PC-9 (cell line): ENCODE measurements around the gene FBRSL1. TPM values are rescaled to one million over a fixed set of nuclear protein-coding genes. Genes with fewer than 3 reads are reported as not detected.
A peak's percentile ranks its signal among the peaks of the same experiment; 100 is the strongest.

Source experiments
- BruUV-seq: library from RNA; stranded (reverse); fragments of 400-500 nt; replicated peaks from 2 replicates; lab custom pipeline; 2021; lab: Mats Ljungman, UMichigan
- CTCF ChIA-PET: fragments of 300-600 bp; sonication (Branson Sonifier 250); formaldehyde crosslinking; loops from one replicate; lab custom pipeline; 2022; ENCODE audit warnings: antibody characterized with exemption; lab: Charles Lee
- POLR2A ChIA-PET: fragments of 300-600 bp; sonication (Branson Sonifier 250); formaldehyde crosslinking; loops from one replicate; lab custom pipeline; 2022; ENCODE audit warnings: antibody characterized with exemption; ENCODE audit not compliant: unreplicated experiment; lab: Charles Lee
- DNase-seq, 2 experiments: peaks; one replicate each; pipeline versions ENCODE4 v3.0.0 to v3.0.0-alpha.2; 2015 to 2022; ENCODE audit warnings: mixed read lengths in 1 of 2
- H2AFZ ChIP-seq: fragments of 200-600 bp; sonication (generic); 2 replicates; pipeline ENCODE4 v1.8.1; 2017; ENCODE audit warnings: antibody characterized with exemption
- H3F3A ChIP-seq: fragments of 200-600 bp; sonication (generic); 2 replicates; pipeline ENCODE4 v1.8.1; 2017; ENCODE audit warnings: antibody characterized with exemption, mild to moderate bottlenecking, low read depth; ENCODE audit not compliant: insufficient read depth
- H3K27ac ChIP-seq: fragments of 200-600 bp; sonication (generic); 2 replicates; pipeline ENCODE4 v1.6.1; 2016; ENCODE audit warnings: mixed run types
- H3K27me3 ChIP-seq: fragments of 200-600 bp; sonication (generic); 2 replicates; pipeline ENCODE4 v1.6.1; 2016; ENCODE audit warnings: low read depth, mixed run types; ENCODE audit not compliant: insufficient read depth
- H3K36me3 ChIP-seq: fragments of 200-600 bp; sonication (generic); 2 replicates; pipeline ENCODE4 v1.6.1; 2016; ENCODE audit warnings: low read depth, mixed run types
- H3K4me1 ChIP-seq: fragments of 200-600 bp; sonication (generic); replicated peaks from 2 replicates; pipeline ENCODE4 v1.6.1; 2016; ENCODE audit warnings: mixed run types; ENCODE audit not compliant: insufficient read depth
- H3K4me2 ChIP-seq: fragments of 200-600 bp; sonication (generic); 2 replicates; pipeline ENCODE4 v1.6.1; 2017; ENCODE audit warnings: mixed run types
- H3K4me3 ChIP-seq: fragments of 200-600 bp; sonication (generic); 2 replicates; pipeline ENCODE4 v1.6.1; 2016; ENCODE audit warnings: mixed run types
- H3K79me2 ChIP-seq: fragments of 200-600 bp; sonication (generic); 2 replicates; pipeline ENCODE4 v1.6.1; 2017; ENCODE audit warnings: low read depth, mixed run types
- H3K9me2 ChIP-seq: fragments of 200-600 bp; sonication (generic); 2 replicates; pipeline ENCODE4 v1.8.1; 2017; ENCODE audit warnings: mild to moderate bottlenecking; ENCODE audit not compliant: insufficient read depth
- H3K9me3 ChIP-seq: fragments of 200-600 bp; sonication (generic); 2 replicates; pipeline ENCODE4 v1.8.1; 2016; ENCODE audit warnings: low read depth; ENCODE audit not compliant: insufficient read depth
- H4K20me1 ChIP-seq: fragments of 200-600 bp; sonication (generic); 2 replicates; pipeline ENCODE4 v1.8.1; 2017; ENCODE audit not compliant: insufficient read depth
- EZH2 ChIP-seq: fragments of 200-600 bp; sonication (generic); IDR thresholded peaks from 2 replicates; pipeline ENCODE4 v1.8.0; 2017; ENCODE audit warnings: antibody characterized with exemption, low read depth
- intact Hi-C: fragments of 100-400 bp; cut with micrococcal nuclease; formaldehyde crosslinking; loops from one replicate; pipeline ENCODE4 v1.10.0; 2022; ENCODE audit not compliant: unreplicated experiment
- total RNA-seq: library from RNA; stranded (reverse); gene quantifications from 2 replicates; pipeline ENCODE4 v1.2.3, GENCODE V29; 2021
- TF ChIP-seq, protein P1 (sequence below): fragments of 200-600 bp; sonication (generic); conservative IDR thresholded peaks from 2 replicates; pipeline ENCODE4 v1.6.1; 2017; ENCODE audit warnings: mixed run types, antibody characterized with exemption, mild to moderate bottlenecking, moderate library complexity

Gene FBRSL1
- total RNA-seq, 1 experiment from 2014 or later = 59.5 TPM

GRCh38 chr12:132454193-132454932 is 35.6 kb upstream of the FBRSL1 start:
- Histone ChIP-seq H3K4me1 (0 out of 2 replicates have a peak, but pooled peaks cover 8% of the 10 kb centered on the region), H3K4me2 (0 out of 2 replicates have a peak overlapping the region, but pooled peaks have one; percentile 59), H3F3A (peaks cover 3% of the 10 kb centered on the region; the same call in 1 of the 2 replicates), H3K36me3 (no peaks in the 10 kb centered on the region), H3K27me3 (peaks cover 69% of the 10 kb centered on the region), H3K9me2 (no peaks in the 10 kb centered on the region), H3K9me3 (no peaks in the 10 kb centered on the region), H3K79me2 (no peaks in the 10 kb centered on the region), H3K4me3 (no peak overlapping the region), H2AFZ (no peak overlapping the region), H3K27ac (no peak overlapping the region), H4K20me1 (no peaks in the 10 kb centered on the region)
- POLR2A ChIA-PET = no interaction called here
- CTCF ChIA-PET = no interaction called here
- BruUV-seq = no TSS peak
- intact Hi-C loops = no loop called here
- TF ChIP-seq, protein P1, sequence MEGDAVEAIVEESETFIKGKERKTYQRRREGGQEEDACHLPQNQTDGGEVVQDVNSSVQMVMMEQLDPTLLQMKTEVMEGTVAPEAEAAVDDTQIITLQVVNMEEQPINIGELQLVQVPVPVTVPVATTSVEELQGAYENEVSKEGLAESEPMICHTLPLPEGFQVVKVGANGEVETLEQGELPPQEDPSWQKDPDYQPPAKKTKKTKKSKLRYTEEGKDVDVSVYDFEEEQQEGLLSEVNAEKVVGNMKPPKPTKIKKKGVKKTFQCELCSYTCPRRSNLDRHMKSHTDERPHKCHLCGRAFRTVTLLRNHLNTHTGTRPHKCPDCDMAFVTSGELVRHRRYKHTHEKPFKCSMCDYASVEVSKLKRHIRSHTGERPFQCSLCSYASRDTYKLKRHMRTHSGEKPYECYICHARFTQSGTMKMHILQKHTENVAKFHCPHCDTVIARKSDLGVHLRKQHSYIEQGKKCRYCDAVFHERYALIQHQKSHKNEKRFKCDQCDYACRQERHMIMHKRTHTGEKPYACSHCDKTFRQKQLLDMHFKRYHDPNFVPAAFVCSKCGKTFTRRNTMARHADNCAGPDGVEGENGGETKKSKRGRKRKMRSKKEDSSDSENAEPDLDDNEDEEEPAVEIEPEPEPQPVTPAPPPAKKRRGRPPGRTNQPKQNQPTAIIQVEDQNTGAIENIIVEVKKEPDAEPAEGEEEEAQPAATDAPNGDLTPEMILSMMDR = no peak
- no peak for TF ChIP-seq EZH2
- no peak for DNase-seq

DNA sequence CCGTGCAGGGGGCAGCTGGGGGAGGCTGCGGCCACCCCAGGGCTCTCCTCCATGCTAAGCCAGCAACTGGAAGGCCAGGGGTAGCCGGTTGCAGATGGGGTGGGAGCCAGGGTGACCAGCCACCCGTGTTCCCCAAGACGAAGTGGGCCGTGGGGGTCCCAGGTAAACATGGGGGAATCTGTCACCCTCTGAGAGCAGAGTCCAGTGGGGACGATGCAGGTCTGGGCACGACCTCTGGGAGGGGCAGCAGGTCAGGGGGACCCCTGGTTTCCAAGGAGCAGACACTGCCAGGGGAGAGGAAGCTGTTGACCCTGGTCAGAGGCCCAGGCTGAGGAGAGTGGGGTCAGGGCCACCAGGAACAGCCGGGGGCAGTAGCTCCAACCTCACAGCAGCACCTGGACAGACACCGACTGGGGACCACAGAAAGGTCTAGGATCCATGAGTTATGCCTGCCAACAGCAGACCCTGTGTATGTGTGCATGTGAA is 35.0 kb upstream of the FBRSL1 start:
- intact Hi-C loops = no loop called here
- Histone ChIP-seq H3F3A (peaks cover 3% of the 10 kb centered on the region; the same call in 1 of the 2 replicates), H3K36me3 (no peaks in the 10 kb centered on the region), H4K20me1 (no peaks in the 10 kb centered on the region), H3K4me3 (no peak overlapping the region), H3K27ac (no peak overlapping the region), H3K9me3 (no peaks in the 10 kb centered on the region), H3K4me2 (no peak overlapping the region), H3K4me1 (0 out of 2 replicates have a peak, but pooled peaks cover 8% of the 10 kb centered on the region), H3K79me2 (no peaks in the 10 kb centered on the region), H2AFZ (no peak overlapping the region), H3K27me3 (peaks cover 67% of the 10 kb centered on the region), H3K9me2 (no peaks in the 10 kb centered on the region)
- ChIA-PET POLR2A (no interaction called here), CTCF (no interaction called here)
- TF ChIP-seq, protein P1 = no peak
- no peak for TF ChIP-seq EZH2
- DNase-seq = no peak
- BruUV-seq = no TSS peak

GRCh38 chr12:132455565-132455964 is 34.4 kb upstream of the FBRSL1 start:
- POLR2A ChIA-PET = no interaction called here
- CTCF ChIA-PET = no interaction called here
- Histone ChIP-seq H3K27me3 (peaks cover 66% of the 10 kb centered on the region), H3K27ac (no peak overlapping the region), H3K9me3 (no peaks in the 10 kb centered on the region), H2AFZ (no peak overlapping the region), H3K9me2 (no peaks in the 10 kb centered on the region), H3K36me3 (no peaks in the 10 kb centered on the region), H3K4me1 (0 out of 2 replicates have a peak, but pooled peaks cover 8% of the 10 kb centered on the region), H3K79me2 (no peaks in the 10 kb centered on the region), H4K20me1 (no peaks in the 10 kb centered on the region), H3K4me3 (no peak overlapping the region), H3F3A (peaks cover 3% of the 10 kb centered on the region; the same call in 1 of the 2 replicates), H3K4me2 (no peak overlapping the region)
- TF ChIP-seq, protein P1 = no peak
- TF ChIP-seq EZH2 = no peak
- no peak for DNase-seq
- intact Hi-C loops = no loop called here
- BruUV-seq = no TSS peak
